Caco-2 (cell line): ENCODE data around the gene HYDIN. TPM values are rescaled to one million over a fixed set of nuclear protein-coding genes. Genes with fewer than 3 reads are reported as not detected.

Experiments
- BruUV-seq: library from RNA; stranded (reverse); fragments of 400-500 nt; replicated peaks from 2 replicates; lab custom pipeline; 2021; lab: Mats Ljungman, UMichigan
- CTCF ChIA-PET: fragments of 300-600 bp; sonication (Branson Sonifier 250); formaldehyde crosslinking; loops from one replicate; lab custom pipeline; 2022; ENCODE audit warnings: antibody characterized with exemption; lab: Charles Lee
- POLR2A ChIA-PET: fragments of 300-600 bp; sonication (Branson Sonifier 250); formaldehyde crosslinking; loops from one replicate; lab custom pipeline; 2022; ENCODE audit warnings: antibody characterized with exemption; lab: Charles Lee
- DNase-seq, 2 experiments: peaks; one replicate each; pipeline versions ENCODE4 v3.0.0 to v3.0.0-alpha.2; 2020 to 2022
- H3K27me3 ChIP-seq: replicated peaks from 2 replicates; pipeline ENCODE4 v1.6.0; 2011; ENCODE audit warnings: low read length; ENCODE audit not compliant: control insufficient read depth, insufficient read depth
- H3K36me3 ChIP-seq: 2 replicates; pipeline ENCODE4 v1.5.1; 2011; ENCODE audit warnings: low read length; ENCODE audit not compliant: control insufficient read depth, insufficient read depth
- H3K4me1 ChIP-seq: fragments of 250-450 bp; sonication (Bioruptor Pico); 2 replicates; pipeline ENCODE4 v1.5.1; 2020; ENCODE audit warnings: mild to moderate bottlenecking
- H3K4me3 ChIP-seq: 2 replicates; pipeline ENCODE4 v1.5.1; 2011; ENCODE audit warnings: low read depth, mild to moderate bottlenecking, control low read depth, low read length
- H3K9me3 ChIP-seq: fragments of 250-450 bp; sonication (Bioruptor Pico); 2 replicates; pipeline ENCODE4 v1.5.1; 2020; ENCODE audit warnings: mild to moderate bottlenecking, moderate library complexity
- H3K27ac Mint-ChIP-seq: one replicate; pipeline ENCODE4 v1.8.0; 2022; ENCODE audit warnings: mixed read lengths; ENCODE audit not compliant: unreplicated experiment
- H3K27me3 Mint-ChIP-seq: one replicate; pipeline ENCODE4 v1.8.0; 2022; ENCODE audit warnings: mixed read lengths; ENCODE audit not compliant: insufficient read depth, unreplicated experiment
- H3K36me3 Mint-ChIP-seq: one replicate; pipeline ENCODE4 v1.8.0; 2022; ENCODE audit warnings: mild to moderate bottlenecking, mixed read lengths; ENCODE audit not compliant: insufficient read depth, unreplicated experiment
- H3K4me1 Mint-ChIP-seq: one replicate; pipeline ENCODE4 v1.8.0; 2022; ENCODE audit warnings: low read depth, mixed read lengths; ENCODE audit not compliant: unreplicated experiment
- H3K4me3 Mint-ChIP-seq: one replicate; pipeline ENCODE4 v1.8.0; 2022; ENCODE audit warnings: mild to moderate bottlenecking, moderate library complexity, mixed read lengths; ENCODE audit not compliant: unreplicated experiment
- H3K9me3 Mint-ChIP-seq: one replicate; pipeline ENCODE4 v1.8.0; 2022; ENCODE audit warnings: mixed read lengths; ENCODE audit not compliant: unreplicated experiment
- intact Hi-C: fragments of 100-400 bp; cut with micrococcal nuclease; formaldehyde crosslinking; loops from one replicate; pipeline ENCODE4 v1.10.0; 2022; ENCODE audit not compliant: unreplicated experiment
- total RNA-seq: library from RNA; stranded (reverse); gene quantifications from 2 replicates; pipeline ENCODE4 v1.2.3, GENCODE V29; 2022
- TF ChIP-seq, protein P1 (sequence below), 2 experiments: fragments of 200-600 bp in 1 of 2; IDR thresholded peaks; 1 replicate in 1 of 2; 2 replicates in 1 of 2; pipeline versions ENCODE4 v1.5.1 to v1.8.0; 2011 to 2022; ENCODE audit warnings: antibody characterized with exemption in 1 of 2, control low read depth in 1 of 2, inconsistent platforms in 1 of 2, low read depth in 1 of 2, low read length in 1 of 2, mild to moderate bottlenecking in 1 of 2, moderate library complexity in 1 of 2; ENCODE audit not compliant: insufficient read depth in 1 of 2, severe bottlenecking in 1 of 2, unreplicated experiment in 1 of 2

Gene HYDIN
- total RNA-seq, 1 experiment from 2014 or later, result 0.68 TPM

DNA sequence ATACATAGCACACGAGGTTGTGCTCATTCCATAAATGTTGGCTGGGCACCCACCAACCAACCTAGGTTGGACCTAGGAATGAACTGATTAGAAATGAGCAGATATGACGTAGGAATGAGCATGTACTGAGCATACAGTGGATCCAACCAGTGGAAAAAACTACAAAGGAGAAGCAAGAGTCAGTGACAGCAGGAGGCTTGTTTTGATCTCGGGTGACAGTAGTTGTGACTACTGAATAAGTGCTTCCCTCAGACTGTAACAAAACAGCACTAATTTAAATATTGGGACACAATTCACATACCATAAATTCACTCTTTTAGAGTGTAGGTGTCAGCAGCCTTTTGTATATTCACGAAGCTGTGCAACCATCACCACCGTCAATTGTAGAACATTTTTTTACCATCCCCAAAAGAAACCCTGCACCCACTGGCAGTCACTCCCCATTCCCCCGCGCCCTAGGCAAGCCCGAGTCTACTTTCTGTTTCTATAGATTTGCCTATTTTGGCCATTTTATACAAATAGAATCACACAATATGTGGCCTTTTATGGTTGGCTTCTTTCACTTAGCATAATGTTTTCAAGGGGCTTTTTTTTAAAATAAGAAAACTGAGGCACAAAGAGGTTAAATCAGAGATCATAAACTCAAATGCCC, 436.5 kb downstream of the HYDIN start:
- ChIA-PET POLR2A (no interaction called here), CTCF (no interaction called here)
- no peak overlapping the region for H3K27ac Mint-ChIP-seq
- peaks cover 6% of the 10 kb centered on the region for H3K36me3 Mint-ChIP-seq
- DNase-seq, result no peak
- H3K27me3 Mint-ChIP-seq, result no peaks in the 10 kb centered on the region
- intact Hi-C loops, result no loop called here
- H3K4me3 Mint-ChIP-seq, result no peak overlapping the region
- no peaks in the 10 kb centered on the region for H3K4me1 Mint-ChIP-seq
- H3K4me3 ChIP-seq, result no peak overlapping the region
- no peaks in the 10 kb centered on the region for H3K9me3 ChIP-seq
- H3K27me3 ChIP-seq, result no peaks in the 10 kb centered on the region
- TF ChIP-seq, protein P1, sequence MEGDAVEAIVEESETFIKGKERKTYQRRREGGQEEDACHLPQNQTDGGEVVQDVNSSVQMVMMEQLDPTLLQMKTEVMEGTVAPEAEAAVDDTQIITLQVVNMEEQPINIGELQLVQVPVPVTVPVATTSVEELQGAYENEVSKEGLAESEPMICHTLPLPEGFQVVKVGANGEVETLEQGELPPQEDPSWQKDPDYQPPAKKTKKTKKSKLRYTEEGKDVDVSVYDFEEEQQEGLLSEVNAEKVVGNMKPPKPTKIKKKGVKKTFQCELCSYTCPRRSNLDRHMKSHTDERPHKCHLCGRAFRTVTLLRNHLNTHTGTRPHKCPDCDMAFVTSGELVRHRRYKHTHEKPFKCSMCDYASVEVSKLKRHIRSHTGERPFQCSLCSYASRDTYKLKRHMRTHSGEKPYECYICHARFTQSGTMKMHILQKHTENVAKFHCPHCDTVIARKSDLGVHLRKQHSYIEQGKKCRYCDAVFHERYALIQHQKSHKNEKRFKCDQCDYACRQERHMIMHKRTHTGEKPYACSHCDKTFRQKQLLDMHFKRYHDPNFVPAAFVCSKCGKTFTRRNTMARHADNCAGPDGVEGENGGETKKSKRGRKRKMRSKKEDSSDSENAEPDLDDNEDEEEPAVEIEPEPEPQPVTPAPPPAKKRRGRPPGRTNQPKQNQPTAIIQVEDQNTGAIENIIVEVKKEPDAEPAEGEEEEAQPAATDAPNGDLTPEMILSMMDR (IDR thresholded peaks at IDR 0.05; ENCODE audit: insufficient read depth in 1 of 2, low read depth in 1 of 2, low read length in 1 of 2, severe bottlenecking in 1 of 2, unreplicated experiment in 1 of 2), result no peak
- no peaks in the 10 kb centered on the region for H3K36me3 ChIP-seq
- no peaks in the 10 kb centered on the region for H3K9me3 Mint-ChIP-seq
- no TSS peak for BruUV-seq
- H3K4me1 ChIP-seq, result no peaks in the 10 kb centered on the region

DNA sequence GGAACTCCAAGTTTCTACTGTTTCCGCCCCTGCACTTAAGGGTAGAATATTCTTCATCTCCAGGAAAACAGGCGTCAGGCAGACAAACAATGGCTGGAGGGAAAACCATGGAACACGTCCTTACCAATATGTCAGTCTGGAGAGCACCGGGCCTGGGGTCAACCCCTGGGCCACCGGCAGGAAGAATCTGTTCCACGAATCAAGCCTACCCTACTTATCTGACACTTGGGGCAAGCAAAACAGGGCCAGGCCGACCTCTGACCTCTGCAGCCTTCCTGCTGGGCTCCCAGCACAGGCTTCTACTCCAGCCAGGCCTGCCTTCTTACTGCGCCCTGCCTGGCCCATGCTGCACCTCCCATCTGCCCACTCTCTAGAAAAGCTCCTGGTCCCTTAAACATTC, 439.7 kb downstream of the HYDIN start:
- H3K27me3 ChIP-seq, result no peaks in the 10 kb centered on the region
- Mint-ChIP-seq H3K27ac (no peak overlapping the region), H3K36me3 (peaks cover 24% of the 10 kb centered on the region), H3K4me3 (no peak overlapping the region), H3K9me3 (no peaks in the 10 kb centered on the region), H3K4me1 (no peaks in the 10 kb centered on the region), H3K27me3 (no peaks in the 10 kb centered on the region)
- intact Hi-C loops, result no loop called here
- TF ChIP-seq, protein P1 (IDR thresholded peaks at IDR 0.05; ENCODE audit: insufficient read depth in 1 of 2, low read depth in 1 of 2, low read length in 1 of 2, severe bottlenecking in 1 of 2, unreplicated experiment in 1 of 2), result no peak
- H3K4me3 ChIP-seq, result no peak overlapping the region
- BruUV-seq, result no TSS peak
- no peak for DNase-seq
- H3K36me3 ChIP-seq, result no peaks in the 10 kb centered on the region
- CTCF ChIA-PET, result no interaction called here
- no peaks in the 10 kb centered on the region for H3K9me3 ChIP-seq
- H3K4me1 ChIP-seq, result no peaks in the 10 kb centered on the region
- POLR2A ChIA-PET, result no interaction called here

DNA sequence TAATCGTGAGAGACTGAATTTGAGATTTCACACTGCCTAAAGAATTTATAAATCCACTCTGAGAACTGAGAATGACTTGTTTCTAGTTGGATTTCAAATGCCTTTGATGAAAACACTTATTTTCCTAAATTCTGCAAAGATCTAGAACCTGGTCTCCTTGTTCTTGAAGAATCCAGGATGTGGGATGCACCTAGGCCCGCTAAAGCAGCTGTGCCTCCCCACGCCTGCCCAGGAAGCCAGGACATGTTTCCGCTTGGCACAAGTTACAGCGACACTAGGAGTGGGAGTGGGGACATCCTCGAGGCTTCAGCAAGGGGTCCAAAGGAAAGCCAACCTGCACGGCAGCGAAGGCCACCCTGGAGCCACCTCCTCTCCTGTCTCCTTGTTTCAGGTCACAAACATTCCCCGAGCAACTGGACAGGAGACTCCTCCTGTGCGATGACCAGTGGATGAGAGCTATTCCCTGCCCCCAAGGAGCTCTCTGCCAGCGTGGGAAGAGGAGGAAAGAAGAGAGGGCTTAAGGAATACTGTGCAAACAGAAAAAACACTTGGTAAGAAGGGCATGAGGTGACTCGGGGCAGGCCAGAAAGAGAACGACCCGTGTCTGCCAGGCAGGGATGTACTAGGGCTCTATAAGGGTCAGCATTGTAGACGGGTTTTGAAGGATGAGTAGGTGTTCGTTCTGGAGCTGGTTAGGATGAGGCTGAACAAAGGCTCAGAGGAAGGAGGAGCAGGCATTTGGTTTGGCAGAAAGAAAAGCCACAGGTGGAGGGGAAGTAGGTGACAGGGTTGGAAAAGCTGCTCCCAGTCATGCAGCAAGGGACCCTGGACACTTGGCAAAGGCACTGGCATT, 440.7 kb downstream of the HYDIN start:
- no peaks in the 10 kb centered on the region for H3K9me3 Mint-ChIP-seq
- H3K4me3 Mint-ChIP-seq, result no peak overlapping the region
- H3K27me3 Mint-ChIP-seq, result no peaks in the 10 kb centered on the region
- no peak overlapping the region for H3K27ac Mint-ChIP-seq
- H3K4me1 Mint-ChIP-seq, result no peaks in the 10 kb centered on the region
- TF ChIP-seq, protein P1 (IDR thresholded peaks at IDR 0.05; ENCODE audit: insufficient read depth in 1 of 2, low read depth in 1 of 2, low read length in 1 of 2, severe bottlenecking in 1 of 2, unreplicated experiment in 1 of 2), result no peak
- POLR2A ChIA-PET, result interaction anchor here (0.6 kb wide), 1 partner anchor 43 kb away, joined by 3 read pairs; no protein-coding TSS in a partner anchor
- H3K36me3 Mint-ChIP-seq, result peaks cover 24% of the 10 kb centered on the region
- no peak for DNase-seq
- Histone ChIP-seq H3K36me3 (0 out of 2 replicates have a peak, but pooled peaks cover 1% of the 10 kb centered on the region), H3K4me3 (no peak overlapping the region), H3K9me3 (no peaks in the 10 kb centered on the region), H3K4me1 (no peaks in the 10 kb centered on the region), H3K27me3 (no peaks in the 10 kb centered on the region)
- CTCF ChIA-PET, result no interaction called here
- BruUV-seq, result no TSS peak
- intact Hi-C loops, result no loop called here
